HG03045 (cell line): ENCODE data around the gene SH2D1B.
"Not testable (repeated sequence)": the region's sequence is repeated elsewhere in the genome, so short reads cannot be mapped to it uniquely, and the experiment has no call there.

Source experiments
- ATAC-seq: cut with Tn5 transposase; IDR thresholded peaks from one replicate; pipeline ENCODE4 v1.9.1; 2021; ENCODE audit warnings: mild to moderate bottlenecking, moderate library complexity; ENCODE audit not compliant: unreplicated experiment

The SH2D1B gene, protein sequence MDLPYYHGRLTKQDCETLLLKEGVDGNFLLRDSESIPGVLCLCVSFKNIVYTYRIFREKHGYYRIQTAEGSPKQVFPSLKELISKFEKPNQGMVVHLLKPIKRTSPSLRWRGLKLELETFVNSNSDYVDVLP

DNA sequence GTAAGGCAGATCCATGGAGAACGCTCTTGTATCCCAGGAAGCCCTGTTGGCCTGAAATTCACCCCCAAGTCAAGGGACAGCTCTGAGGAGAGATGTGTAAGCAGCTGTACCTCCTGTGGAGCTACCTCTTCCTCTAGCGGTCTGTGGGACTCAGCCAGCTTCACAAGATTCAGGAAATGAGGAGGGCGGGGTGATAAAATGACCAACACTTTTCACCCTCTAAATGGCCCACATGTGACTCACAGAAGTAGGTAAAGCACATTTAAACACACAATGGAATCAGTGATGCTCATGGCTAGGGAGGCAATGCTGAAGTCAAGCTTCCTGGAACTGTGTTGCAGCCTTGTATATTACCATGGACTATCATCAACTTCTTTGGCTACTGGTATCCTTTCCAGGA lies at the start of gene SH2D1B:
Gene SH2D1B (minus strand): TSS at position 135 of the 400 bp plus-strand sequence. CDS start 120 bp downstream, at position 15.
- ATAC-seq: no peak

DNA sequence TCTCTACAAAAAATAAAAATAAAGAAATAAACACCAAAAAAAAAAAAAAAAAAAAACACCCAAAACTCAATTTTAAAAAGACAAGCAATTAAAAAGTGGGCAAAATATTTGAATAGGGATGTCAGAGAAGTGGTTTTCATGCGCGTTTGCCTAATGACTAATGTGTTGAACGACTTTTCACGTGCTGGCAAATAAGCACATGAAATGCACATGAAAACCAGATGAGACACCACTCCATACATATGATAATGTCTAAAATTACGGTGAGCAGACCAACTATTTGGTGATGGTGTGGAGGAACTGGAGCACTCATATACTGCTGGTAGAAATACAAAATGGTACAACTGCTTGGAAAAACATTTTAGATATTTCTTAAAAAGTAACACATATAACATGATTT lies 46.3 kb upstream of the SH2D1B start:
- ATAC-seq: no peak

DNA sequence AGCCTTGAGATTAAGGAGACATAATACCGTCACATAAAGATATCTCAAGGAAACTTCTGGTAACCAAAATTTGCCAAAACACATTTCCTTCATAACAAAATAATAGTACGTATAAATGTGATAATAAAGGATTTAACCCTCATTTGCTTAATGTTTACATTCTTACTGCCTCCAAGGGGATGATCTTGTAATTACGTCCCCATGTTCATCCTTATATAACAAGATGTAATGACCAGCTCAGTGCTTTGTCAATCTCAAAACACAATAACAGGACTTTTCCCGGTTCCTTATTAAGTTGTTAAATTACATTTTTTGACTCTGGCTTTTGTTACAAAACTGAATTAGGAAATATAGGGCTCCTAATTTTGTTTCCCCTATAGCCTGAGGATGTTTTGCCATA lies 44.4 kb upstream of the SH2D1B start:
- ATAC-seq: no peak

DNA sequence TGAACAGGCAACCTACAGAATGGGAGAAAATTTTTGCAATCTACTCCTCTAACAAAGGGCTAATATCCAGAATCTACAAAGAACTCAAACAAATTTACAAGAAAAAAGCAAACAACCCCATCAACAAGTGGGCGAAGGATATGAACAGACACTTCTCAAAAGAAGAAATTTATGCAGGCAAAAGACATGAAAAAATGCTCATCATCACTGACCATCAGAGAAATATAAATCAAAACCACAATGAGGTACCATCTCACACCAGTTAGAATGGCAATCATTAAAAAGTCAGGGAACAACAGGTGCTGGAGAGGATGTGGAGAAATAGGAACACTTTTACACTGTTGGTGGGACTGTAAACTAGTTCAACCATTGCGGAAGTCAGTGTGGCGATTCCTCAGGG lies 42.4 kb upstream of the SH2D1B start:
- not testable (repeated sequence) for ATAC-seq

DNA sequence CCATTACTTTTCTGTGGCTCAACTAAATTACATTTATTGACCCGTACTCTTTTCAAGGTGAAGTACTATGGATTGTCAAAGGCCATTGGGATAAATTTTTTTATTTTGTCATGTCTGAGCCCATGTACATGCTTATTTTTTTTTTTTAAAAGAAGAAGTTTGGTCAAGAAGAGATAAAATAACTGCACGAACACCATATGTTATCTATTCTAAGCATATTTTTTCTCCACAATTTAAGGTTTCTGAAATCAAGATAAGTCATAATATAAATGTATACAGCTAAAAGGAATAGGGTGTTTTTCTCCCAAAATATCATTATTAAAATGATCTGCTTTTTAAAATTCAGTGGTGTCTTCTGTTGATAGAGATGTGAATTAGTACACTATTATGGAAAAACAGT lies 35.0 kb upstream of the SH2D1B start:
- ATAC-seq: no peak

DNA sequence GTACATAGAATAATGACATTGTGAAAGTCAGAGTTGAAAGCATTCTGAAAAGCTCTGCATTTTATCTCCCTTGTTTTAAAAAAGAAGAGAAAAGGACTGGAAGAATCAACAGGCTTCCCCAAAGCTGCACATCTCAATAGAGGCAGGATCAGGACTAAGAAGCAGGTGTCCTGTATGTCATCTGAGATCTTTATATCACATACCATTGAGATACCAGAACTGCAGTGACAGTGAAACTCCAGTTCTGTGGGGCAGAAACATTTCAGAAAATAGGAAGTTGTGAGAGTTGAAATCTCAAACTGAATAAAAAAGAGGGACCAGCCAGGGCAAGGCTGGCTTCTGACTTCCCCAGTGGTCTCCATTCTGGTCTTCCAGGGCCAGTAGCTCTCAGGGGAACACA lies 33.0 kb upstream of the SH2D1B start:
- no peak for ATAC-seq

DNA sequence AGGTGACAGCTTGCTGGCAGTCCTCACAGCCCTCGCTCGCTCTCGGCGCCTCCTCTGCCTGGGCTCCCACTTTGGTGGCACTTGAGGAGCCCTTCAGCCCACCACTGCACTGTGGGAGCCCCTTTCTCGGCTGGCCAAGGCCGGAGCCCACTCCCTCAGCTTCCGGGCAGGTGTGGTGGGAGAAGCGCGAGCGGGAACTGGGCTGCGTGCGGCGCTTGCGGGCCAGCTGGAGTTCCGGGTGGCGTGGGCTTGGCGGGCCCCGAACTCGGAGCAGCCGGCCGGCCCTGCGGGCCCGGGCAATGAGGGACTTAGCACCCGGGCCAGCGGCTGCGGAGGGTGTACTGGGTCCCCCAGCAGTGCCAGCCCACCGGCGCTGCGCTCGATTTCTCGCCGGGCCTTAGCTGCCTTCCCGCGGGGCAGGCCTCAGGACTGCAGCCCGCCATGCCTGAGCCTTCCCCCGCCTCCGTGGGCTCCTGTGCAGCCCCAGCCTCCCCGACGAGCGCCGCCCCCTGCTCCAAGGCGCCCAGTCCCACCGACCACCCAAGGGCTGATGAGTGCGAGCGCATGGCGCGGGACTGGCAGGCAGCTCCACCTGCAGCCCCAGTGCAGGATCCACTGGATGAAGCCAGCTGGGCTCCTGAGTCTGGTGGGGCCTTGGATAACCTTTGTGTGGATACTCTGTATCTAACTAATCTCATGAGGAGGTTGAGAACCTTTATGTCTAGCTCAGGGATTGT lies 21.2 kb upstream of the SH2D1B start:
- ATAC-seq: not testable (repeated sequence)

DNA sequence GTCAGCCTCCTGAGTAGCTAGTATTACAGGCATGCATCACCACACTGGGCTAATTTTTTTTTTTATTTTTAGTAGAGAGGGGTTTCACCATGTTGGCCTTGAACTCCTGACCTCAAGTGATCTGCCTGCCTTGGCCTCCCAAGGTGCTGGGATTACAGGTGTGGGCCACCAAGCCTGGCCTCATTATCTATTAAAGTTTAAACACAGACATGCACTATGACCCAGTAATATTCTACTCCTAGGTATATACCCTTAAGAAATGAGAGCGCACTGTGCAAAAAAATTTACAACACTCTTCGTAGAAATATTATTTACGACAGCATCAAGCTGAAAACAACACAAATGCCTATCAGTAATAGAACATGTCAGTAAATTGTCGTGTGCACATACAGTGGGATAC lies 18.6 kb upstream of the SH2D1B start:
- ATAC-seq: no peak

DNA sequence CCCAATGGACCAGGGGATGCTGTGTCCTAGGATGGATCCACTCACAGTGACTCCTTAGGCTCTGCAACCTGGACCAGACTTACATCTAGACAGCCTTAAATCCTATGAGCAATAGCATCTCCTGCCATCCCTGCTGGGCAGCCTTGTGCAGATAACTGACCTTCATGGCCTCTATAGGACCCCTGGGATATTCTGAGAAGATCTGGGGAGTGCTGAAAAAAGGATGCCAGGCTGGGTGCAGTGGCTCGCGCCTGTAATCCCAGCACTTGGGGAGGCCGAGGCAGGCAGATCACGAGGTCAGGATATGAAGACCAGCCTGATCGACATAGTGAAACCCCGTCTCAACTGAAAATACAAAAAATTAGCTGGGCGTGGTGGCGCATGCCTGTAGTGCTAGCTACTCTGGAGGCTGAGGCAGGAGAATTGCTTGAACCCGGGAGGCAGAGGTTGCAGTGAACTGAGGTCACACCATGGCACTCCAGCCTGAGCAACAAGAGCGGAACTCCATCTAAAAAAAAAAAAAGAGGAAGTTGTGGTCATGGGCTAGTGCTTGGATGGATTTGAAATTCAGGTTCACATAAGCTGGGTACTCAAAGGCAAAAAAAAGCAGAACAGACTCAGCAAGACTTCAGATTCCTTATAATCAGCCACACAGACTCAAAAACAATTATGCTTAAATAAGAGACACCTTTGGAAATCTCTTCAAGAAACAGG lies 10.9 kb upstream of the SH2D1B start:
- no peak for ATAC-seq

DNA sequence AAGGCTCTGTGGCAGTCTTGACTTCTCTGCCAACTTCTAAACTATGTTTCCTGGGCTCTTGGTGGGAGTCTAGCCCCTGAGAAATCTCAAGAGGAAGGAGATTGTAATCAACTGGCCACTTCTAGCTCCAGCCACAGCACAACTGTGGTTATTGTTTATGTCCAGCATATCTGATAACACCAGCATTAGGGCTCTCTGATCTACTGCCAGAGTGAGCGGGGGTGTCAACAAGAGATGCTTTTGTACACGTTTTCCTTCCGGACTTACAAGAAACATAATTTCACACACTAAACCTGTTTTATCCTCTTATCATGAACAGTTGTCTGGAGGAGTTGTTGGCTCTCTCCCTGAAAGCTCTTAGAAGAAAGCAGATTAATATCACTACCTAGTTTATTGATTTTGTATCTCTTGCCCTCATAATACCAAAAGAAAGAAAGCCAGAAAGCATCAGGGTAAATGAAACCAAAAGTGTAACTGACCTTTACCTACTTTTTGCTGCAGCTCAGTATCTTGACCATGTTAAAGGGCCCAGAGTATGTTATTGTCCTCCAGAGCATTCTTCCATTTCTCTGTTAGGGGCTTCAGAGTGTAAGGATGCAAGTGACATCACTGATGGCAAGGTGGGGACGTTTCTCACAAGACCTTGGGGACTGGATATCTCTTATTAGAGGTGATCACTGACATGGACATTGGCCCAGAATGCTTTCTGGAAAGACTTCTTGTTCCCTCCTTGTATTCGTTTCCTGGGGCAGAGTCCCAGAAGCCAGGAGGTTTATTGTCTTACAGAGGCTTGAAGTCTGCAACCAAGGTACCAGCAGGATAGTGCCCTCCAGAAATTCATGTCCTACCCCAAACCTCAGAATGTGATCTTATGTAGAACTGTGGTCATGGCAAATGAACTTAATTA lies 9.6 kb upstream of the SH2D1B start:
- no peak for ATAC-seq

DNA sequence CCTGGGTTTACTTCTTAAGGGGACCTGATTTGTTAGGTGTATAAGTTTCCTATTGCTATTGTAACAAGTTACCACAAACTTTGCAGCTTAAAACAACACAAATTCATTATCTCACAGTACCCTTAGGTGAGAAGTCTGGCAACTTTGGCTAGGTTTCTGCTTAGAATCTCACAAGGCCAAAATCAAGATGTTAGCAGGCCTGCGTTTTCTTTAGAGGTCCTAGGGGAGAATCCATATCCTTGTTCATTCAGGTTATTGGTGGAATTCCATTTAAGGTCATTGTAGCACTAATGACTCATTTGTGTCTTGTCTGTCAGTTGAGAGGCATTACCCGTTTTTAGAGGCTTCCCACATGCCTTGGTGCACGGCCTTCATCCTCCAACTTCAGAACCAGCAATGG lies 8.2 kb upstream of the SH2D1B start:
- ATAC-seq: no peak

DNA sequence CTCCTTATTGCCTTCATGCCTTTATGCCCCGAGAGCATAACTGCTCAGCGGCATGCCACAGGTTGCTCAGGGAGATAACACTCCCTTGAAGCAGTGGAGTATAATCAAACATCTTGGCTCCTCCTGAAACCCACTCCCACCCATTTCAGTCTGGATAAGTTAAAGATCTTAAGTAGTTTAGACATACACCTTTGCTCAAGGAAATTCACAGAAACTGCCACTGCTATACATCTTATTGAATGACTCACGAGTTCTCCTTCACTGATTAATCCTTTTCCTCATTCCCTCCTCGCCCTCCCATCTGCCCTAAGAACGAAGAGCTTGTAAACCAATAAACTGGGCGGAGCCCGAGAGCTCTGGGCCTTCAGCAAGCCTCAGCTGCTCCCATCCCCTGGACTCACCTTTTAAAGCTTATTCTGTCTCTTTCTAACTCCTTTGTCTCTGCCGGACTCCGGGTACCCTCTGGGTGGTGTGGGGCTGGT lies 7.6 kb upstream of the SH2D1B start:
- ATAC-seq: not testable (repeated sequence)

DNA sequence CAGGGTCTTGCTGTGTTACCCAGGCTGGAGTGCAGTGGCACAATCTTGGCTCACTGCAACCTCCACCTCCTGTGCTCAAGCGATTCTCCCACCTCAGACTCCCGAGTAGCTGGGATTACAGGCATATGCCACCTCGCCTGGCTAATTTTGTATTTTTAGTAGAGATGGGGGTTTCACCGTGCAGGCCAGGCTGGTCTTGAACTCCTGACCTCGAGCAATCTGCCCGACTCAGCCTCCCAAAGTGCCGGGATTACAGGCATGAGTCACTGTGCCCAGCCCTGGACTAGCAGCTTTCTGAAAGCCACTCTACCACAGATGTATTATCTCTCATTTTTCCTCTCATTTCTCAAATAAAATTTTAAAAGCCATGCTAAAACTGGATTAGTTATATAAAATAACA lies 6.6 kb upstream of the SH2D1B start:
- ATAC-seq: not testable (repeated sequence)

DNA sequence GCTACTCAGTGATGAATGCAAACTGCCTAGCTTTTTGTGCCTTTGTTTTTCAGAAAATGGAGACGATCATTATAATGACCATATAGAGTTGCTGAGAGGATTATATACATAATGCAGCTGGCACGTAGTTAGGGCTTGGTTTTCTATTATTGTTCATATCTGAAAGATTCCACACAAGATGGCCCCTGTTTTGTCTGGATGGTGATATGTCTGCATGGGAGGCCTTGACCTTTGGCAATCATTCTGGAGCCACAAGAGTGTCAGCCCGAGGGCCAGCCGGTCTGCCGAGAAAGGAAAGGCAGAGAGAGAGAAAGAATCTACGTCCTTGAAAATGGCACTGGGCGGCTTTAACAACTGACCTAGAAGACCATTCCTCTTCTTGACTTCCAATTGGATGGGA lies 5.7 kb upstream of the SH2D1B start:
- ATAC-seq: no peak

DNA sequence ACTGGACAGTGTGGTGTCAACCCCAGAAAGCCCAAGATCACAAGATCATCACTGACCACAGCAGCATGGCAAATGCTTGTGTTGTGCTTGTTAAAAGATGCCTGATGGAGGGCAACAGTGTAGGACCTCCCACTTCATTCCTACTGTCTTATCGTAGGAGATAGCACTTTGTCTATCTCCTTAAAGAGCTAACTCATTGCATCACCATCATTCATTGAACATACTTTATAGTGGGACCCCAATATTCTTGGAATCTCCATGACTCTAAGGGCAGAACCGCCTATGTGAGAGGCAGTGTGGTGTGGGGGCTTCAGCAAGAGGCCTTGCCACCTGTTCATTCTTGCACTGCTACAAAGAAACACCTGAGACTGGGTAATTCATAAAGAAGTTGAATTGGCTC lies 5.0 kb upstream of the SH2D1B start:
- ATAC-seq: no peak

DNA sequence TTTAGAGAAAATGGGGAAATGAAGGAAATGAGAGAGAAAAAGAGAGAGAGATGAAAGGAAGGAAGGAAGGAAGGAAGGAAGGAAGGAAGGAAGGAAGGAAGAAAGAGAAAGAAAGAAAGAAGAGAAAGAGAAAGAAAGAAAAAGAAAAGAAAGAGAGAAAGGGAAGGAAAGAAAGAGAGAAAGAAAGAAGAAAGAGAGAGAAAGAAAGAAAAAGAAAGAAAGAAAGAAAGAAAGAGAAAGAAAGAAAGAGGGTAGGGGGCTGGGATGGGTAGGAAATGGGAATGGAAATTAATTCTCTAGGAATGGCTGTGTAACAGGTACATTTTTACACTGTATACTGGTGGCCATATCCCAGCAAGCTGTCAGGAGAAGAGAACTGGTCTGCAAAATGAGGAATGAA lies 4.3 kb upstream of the SH2D1B start:
- no peak for ATAC-seq

DNA sequence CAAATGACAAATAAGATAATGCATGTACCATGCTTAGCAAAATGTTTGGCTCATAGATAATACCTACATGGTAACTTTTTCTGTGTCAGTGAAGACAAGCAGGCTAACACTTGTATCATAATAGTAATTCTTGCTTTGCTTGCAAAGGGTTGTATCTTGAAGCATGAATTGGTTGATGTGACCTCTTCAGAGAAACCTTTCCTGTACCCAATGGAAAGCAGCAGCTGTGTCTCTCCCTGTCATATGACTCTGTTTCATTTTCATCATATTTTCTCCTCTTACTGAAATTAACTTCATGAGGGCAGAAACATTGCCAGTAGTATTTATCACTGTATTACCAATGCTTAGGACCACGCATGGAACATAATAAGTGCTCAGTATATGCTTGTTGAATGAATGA lies 4.4 kb downstream of the SH2D1B start:
- ATAC-seq: no peak

DNA sequence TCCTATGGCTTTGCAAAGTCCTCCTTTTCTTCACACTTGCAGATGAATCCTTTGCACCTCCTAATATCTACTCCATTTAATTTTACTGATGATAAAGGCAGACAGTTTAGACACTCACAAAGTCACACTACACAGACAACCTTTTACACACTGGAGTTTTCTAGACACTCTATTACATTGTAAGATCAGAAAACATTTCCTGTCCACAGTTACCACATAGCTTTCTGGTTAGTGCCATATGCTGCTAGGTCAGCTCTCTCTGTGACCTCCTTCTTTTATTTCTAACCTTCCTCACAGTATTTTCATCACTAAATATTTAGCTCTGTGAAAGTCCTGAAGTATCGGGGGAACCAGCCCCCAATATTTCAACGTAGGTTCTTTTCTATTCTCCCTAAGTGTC lies 5.1 kb downstream of the SH2D1B start:
- ATAC-seq: no peak

DNA sequence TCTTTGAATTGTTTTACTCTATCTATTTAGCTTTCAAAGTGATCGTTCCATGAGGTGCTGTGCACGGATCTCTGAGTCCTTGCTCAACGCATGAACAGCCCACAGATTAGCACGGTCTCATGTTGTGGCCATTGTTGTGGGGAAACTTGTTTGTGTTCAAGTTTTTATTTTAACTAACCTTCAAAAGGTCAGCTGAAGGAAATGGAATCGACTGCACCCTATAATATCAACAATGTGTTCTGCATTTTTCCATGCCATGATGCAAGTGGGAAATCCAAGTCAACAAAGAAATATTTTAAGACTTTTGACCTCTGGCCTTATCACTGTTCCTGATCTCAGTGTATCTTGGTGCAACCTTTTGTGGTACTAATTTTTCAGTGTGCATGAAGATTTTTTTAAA lies 6.1 kb downstream of the SH2D1B start:
- no peak for ATAC-seq

DNA sequence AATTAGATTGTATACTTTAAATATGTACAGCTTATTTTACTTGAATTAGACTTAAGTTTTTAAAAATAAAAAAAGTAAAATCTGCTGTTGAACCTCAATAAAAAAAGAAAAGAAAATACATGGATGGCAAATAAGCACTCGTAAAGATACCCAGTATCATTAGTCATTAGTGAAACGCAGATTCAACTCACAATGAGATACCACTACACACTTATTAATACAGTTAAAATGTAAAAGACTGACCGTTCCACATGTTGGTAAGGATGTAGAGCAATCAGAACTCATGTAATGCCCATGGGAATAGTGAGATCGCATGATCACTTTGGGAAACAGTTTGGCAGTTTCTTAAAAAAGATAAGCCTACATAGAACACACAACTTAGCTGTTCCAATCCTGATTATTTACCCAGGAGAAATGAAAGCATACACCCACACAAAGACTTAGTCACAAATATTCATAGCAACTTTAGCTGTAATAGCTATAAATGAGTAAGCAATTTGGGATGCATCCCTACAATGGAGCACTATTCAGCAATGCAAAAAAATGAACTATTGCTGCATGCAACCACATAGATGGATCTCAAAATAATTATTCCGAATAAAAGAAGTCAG lies 7.3 kb downstream of the SH2D1B start:
- ATAC-seq: no peak
